Muscle of back (tissue), 11 donors: ENCODE measurements around the gene DYDC2. TPM values are rescaled to one million over a fixed set of nuclear protein-coding genes. Genes with fewer than 3 reads are reported as not detected.

ENCODE experiments used
- DNase-seq, 3 donors: peaks; one replicate each; pipeline versions ENCODE4 v3.0.0 to v3.0.0-alpha.2; 2013
- polyA plus RNA-seq, 10 donors: library from polyadenylated mRNA; unstranded; fragments of 120-200 nt; gene quantifications; one replicate each; pipeline ENCODE4 v1.2.1, GENCODE V29; 2013; ENCODE audit not compliant: insufficient read length in 10 of 10

Gene DYDC2
- polyA plus RNA-seq, 10 donors: not detected

DNA sequence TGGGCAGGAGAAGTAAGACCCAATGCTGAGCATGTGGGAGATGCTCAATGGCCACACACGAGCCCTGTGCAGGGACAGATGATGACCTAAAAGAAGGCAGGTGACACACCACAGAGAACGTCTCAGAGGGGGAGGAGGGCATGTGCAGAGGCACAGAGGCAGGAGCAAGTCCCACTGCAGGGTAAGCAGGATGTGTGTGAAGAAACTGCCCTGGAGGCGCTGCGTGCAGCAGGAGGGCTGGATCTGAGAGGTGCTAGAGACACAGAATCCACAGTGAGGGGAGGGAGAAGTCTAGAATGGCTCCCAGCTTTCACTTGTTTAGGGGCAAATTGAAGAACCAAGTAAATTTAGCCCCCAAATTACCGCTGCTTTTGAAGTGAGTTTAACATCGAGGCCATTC is 14.9 kb downstream of the DYDC2 start:
- no peak for DNase-seq

- no peak for DNase-seq
Measured at GRCh38 chr10:80372675-80373074, 16.1 kb downstream of the DYDC2 start.

- peak in 2 of 3 donors; percentile 5 to 23 for DNase-seq
Measured at GRCh38 chr10:80373502-80373901, 16.9 kb downstream of the DYDC2 start.

- no peak for DNase-seq
Measured at GRCh38 chr10:80379701-80380100, 23.1 kb downstream of the DYDC2 start.

DNA sequence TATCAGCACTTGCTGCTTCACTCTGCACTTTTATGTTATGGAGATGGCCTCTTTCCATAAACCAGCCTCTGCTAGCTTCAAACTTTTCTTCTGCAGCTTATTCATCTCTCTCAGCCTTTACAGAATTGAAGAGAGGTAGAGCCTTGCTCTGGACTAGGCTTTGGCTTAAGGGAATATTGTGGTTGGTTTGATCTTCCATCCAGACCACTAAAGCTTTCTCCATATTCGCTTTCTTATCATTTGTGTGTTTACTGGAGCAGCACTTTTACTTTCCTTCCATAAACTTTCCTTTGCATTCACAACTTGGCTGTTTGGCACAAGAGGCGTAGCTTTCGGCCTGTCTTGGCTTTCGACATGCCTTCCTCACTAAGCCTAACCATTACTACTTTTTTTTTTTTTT is 23.6 kb downstream of the DYDC2 start:
- no peak for DNase-seq

DNA sequence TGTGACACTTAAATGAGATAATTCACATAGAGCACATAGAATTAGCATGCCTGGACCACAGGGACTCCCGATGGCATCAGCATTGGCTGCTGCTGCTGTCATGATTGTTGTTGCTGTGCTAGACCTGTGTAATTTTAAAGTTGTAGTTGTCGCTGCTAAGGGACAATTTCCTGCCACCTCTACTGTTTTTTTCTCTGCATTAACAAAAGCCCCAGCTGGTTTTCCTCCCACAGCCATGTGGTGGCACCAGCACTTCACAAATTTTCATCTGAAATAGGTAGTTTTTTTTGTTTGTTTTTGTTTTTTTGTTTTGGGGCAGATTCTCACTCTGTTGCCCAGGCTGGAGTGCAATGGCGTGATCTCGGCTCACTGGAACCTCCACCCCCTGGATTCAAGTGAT is 26.4 kb downstream of the DYDC2 start:
- DNase-seq: peak; percentile 11 to 64 (median 48)

- DNase-seq: no peak
Measured at GRCh38 chr10:80390740-80391139, 34.2 kb downstream of the DYDC2 start.

GRCh38 chr10:80392250-80392649 is 35.7 kb downstream of the DYDC2 start:
- DNase-seq: no peak

DNA sequence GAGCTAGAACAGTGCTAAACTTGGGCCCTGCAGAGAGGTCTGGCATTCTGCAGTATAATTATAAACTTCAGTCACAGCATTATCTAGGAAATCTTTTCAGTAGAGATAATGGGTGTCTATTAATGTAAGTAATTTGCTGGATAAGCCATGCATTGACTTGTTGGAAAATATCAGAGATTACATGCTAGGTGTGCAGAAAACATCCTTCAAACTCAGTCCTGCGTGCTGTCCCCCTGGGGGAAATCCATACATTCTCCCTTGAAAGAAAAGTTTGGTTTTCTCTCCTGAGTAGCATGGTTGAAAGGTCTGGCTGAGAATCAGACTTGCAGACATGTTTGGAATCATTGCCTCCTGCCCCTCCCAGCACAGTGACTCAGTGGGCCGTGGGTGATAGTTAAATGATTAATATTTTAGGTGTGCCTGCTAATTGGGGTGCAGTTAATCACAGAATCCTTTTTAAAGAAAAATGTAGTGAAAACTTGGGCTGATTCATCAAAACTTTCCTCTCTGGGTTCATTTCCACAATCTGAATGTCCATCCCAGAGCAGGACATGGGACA is 37.9 kb downstream of the DYDC2 start:
- DNase-seq: no peak

- DNase-seq: no peak
Measured at GRCh38 chr10:80397014-80397413, 40.4 kb downstream of the DYDC2 start.

DNA sequence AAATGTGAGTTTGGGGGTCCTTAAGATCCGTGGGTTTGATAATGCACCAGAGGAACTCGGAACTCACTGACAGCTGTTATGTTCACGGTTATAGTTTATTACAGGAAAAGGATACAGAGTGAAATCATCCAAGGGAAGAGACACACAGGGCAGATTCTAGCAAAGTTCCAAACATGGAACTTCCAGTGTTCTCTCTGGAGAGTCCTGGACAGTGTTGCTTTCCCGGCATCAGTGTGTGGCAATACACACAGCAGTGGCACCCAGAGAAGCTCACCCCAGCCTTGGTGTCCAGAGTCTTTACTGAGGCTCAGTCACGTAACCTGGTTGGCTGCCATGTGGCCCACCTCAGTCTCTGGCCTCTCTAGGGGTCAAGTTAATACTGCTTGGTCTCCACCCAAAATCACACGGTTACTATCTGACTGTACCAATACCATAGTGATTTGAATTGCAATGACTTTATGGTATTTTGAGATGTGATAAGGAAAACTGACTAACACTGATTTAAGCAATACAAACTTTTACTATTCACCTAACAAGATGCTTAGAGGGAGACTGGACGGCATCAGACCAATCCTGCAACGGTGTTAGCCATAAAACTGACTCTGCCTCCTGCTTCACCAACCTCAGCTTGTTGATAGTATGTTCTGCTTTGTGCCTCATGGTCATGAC is 43.7 kb downstream of the DYDC2 start:
- DNase-seq: no peak

DNA sequence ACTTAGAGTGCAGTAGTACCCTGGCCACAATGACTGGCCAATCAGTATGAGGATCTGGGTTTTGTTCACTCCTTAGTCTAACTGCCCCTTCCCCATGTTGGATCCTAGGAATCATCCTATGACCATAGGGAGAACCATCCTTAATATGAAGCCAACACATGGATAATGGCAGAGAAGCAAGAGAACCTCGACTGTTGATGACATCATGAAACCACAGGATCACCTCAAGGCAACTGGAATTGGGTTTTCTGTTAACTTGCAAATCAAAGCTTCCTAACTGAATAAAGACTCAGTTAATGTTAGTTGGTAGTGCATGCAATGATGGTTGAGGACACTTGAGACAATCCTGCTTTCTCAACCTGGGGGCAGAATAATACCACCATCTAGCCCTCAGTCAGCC is 48.5 kb downstream of the DYDC2 start:
- DNase-seq: no peak

- peak in 1 of 3 donors; percentile 65 for DNase-seq
Measured at GRCh38 chr10:80405626-80406025, 49.0 kb downstream of the DYDC2 start.

GRCh38 chr10:80406204-80406603 is 49.6 kb downstream of the DYDC2 start:
- DNase-seq: no peak

GRCh38 chr10:80407812-80408241 is 51.2 kb downstream of the DYDC2 start:
- DNase-seq: no peak

- DNase-seq: peak; percentile 74 to 93 (median 79)
Measured at GRCh38 chr10:80408242-80409101, 51.9 kb downstream of the DYDC2 start, which contains the start of gene PRXL2A. Gene PRXL2A (plus strand): TSS chr10:80408551. CDS start chr10:80420468, 11,917 bp downstream.

DNA sequence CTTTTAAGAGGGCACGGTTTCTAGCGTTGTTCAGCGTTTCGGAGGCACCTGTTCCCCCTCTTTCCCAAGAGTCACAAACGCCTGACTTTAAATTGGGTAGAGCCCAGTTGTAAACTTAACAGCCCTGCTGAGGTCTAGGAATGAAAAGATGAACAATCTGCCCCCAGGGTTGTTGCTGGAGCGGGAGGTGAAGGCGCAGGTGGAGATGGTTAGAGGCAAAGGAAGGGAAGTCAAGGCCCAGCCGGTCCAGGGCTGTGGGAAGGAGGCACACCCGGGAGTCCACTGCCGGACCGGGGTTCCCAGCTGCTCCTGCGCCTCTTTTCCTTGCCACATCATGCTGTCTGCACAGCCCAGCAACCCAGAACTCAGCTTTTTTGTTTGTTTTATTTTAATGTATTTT is 52.5 kb downstream of the DYDC2 start:
- no peak for DNase-seq

DNA sequence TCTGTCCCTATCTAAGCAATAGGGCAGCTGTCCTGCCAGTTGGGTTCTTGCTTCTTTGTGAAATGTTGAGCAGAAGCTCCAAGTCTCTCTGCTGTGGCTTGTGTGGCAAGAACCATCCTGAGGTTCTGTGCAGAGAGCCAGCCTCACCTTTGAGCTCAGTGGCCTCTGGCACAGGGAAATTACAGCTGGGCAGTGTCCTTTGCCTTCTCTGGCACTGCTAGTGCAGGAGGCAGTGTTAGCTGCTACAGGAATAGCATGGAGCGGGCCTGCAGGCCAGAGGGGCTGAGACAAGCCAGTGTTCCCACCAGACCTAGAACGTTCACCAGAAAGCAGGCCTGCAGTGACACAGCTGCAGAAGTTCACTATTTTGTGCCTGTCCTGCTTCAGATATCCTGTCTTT is 53.5 kb downstream of the DYDC2 start:
- DNase-seq: no peak

- DNase-seq: no peak
Measured at GRCh38 chr10:80410578-80411145, 54.1 kb downstream of the DYDC2 start.

DNA sequence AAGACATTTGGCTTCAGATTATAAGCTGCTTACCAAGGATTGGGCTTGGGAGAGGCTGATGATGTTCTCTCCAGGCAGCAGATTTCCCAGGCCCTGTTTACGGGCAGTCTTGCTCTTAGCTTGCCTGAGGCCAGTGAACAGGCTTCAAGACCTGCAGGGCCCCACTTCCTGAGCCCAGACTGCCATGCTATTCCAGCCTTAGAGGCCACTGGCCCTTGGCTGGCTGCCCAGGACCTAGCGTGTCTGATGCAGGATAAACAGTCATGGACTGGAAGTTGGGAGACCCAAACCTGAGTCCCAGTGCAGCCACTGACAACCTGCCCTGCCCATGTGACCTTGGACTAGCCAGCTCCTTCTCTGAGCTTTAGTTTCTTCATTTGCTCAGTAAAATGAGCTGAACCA is 54.7 kb downstream of the DYDC2 start:
- DNase-seq: no peak

DNA sequence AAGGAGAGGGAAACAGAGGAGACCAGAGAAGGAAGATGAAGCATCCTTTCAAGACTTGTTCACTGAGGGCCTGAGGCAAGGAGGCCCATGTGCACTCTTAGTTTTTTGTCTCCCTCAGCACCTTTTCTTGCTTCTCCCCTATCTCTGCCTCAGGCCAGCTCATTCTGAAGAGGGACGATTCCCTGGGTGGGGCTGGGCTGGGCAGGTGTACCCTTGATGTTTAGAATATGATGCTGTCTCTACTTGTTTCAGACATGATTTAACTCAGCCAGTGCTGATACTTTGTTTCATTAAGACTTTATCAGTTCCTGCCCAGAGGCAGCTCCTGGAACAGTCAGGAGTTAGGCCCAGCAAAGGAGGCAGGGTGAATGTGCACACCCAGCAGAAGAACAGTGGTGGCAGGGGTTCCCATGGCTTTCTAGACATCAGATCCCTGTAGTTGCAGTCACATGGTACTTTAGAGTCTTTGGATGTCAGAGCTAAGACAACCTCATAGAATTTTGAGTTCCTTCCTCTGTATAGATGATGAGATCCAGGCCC is 55.2 kb downstream of the DYDC2 start:
- no peak for DNase-seq

DNA sequence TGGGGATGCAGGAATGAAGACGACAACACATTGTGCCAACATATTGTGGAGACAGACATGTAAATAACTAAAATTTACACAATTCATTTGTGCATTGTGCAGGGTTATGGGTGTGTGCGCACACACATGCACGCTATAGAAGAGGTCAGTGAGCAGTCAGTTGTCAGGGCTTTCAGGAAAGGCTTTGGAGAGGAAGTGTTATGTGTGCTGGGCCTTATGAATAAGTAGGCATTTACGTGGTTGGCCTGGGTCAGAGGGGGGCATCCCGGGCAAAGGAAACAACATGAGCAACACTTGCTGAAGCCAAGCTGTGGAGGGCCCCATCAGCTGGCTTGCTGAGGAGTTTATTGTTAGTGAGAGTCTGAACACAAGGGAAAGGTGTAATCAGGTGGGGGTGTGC is 55.9 kb downstream of the DYDC2 start:
- no peak for DNase-seq
